Brain microvascular endothelial cell (primary cell): ENCODE results near the gene FMC1.

Experiments
- DNase-seq: peaks from one replicate; pipeline ENCODE4 v3.0.0-alpha.2; 2020
- H3K27ac ChIP-seq: fragments of 250-450 bp; sonication (Bioruptor Pico); 2 replicates; pipeline ENCODE4 v1.5.1; 2020; ENCODE audit warnings: mild to moderate bottlenecking, moderate library complexity
- H3K27me3 ChIP-seq: fragments of 250-450 bp; sonication (Bioruptor Pico); replicated peaks from 2 replicates; pipeline ENCODE4 v1.5.1; 2020; ENCODE audit warnings: mild to moderate bottlenecking
- H3K36me3 ChIP-seq: fragments of 250-450 bp; sonication (Bioruptor Pico); replicated peaks from 2 replicates; pipeline ENCODE4 v1.5.1; 2020; ENCODE audit warnings: mild to moderate bottlenecking
- H3K4me3 ChIP-seq: 2 replicates; pipeline ENCODE4 v1.5.1; 2011; ENCODE audit warnings: low read depth, mild to moderate bottlenecking, control low read depth, low read length, moderate library complexity
- CTCF ChIP-seq: IDR thresholded peaks from 2 replicates; pipeline ENCODE4 v1.5.1; 2011; ENCODE audit warnings: low read depth, mild to moderate bottlenecking, moderate library complexity, low read length, control low read depth, inconsistent platforms; ENCODE audit errors: missing control alignments
- in situ Hi-C: cut with HindIII; loops from 2 replicates; pipeline ENCODE4 v1.10.0; 2017; ENCODE audit warnings: low sequenced_read_pairs, low pct_ligation_motif_present

Gene FMC1

GRCh38 chr7:139359366-139360209 lies 18.5 kb downstream of the FMC1 start, which contains the start of gene LUC7L2:
TSS of gene LUC7L2 (plus strand) at chr7:139359894. CDS start at chr7:139360262, 368 bp downstream.
- peak within 1 kb of the TSS; percentile 96 for H3K27ac ChIP-seq
- H3K36me3 ChIP-seq, result no peaks in the 10 kb centered on the region
- TF ChIP-seq CTCF, result no peak
- DNase-seq, result peak; percentile 100
- in situ Hi-C loops, result no loop called here
- peak within 1 kb of the TSS; percentile 93 for H3K4me3 ChIP-seq
- H3K27me3 ChIP-seq, result no peaks in the 10 kb centered on the region

GRCh38 chr7:139360210-139360947 lies 19.2 kb downstream of the FMC1 start:
- no peak for TF ChIP-seq CTCF
- H3K4me3 ChIP-seq, result peak overlapping the region; percentile 93
- no peaks in the 10 kb centered on the region for H3K27me3 ChIP-seq
- peaks cover 2% of the 10 kb centered on the region for H3K36me3 ChIP-seq
- peak; percentile 91 for DNase-seq
- peak overlapping the region; percentile 96 for H3K27ac ChIP-seq
- in situ Hi-C loops, result no loop called here

GRCh38 chr7:139360948-139361307 lies 19.8 kb downstream of the FMC1 start:
- peak overlapping the region; percentile 96 for H3K27ac ChIP-seq
- H3K27me3 ChIP-seq, result no peaks in the 10 kb centered on the region
- peaks cover 3% of the 10 kb centered on the region for H3K36me3 ChIP-seq
- in situ Hi-C loops, result no loop called here
- no peak for DNase-seq
- peak overlapping the region; percentile 93 for H3K4me3 ChIP-seq
- no peak for TF ChIP-seq CTCF

GRCh38 chr7:139361523-139361922 lies 20.4 kb downstream of the FMC1 start:
- Histone ChIP-seq H3K36me3 (peaks cover 3% of the 10 kb centered on the region), H3K27ac (no peak overlapping the region), H3K4me3 (peak overlapping the region; percentile 93), H3K27me3 (no peaks in the 10 kb centered on the region)
- TF ChIP-seq CTCF, result no peak
- no peak for DNase-seq
- in situ Hi-C loops, result no loop called here

GRCh38 chr7:139362302-139362701 lies 21.2 kb downstream of the FMC1 start:
- Histone ChIP-seq H3K36me3 (peaks cover 3% of the 10 kb centered on the region), H3K27me3 (no peaks in the 10 kb centered on the region), H3K27ac (no peak overlapping the region), H3K4me3 (no peak overlapping the region)
- in situ Hi-C loops, result no loop called here
- TF ChIP-seq CTCF, result no peak
- no peak for DNase-seq
